BJ (cell line): ENCODE results near the gene FAM117B. TPM values are rescaled to one million over a fixed set of nuclear protein-coding genes. Genes with fewer than 3 reads are reported as not detected.

Experiments
- CTCF ChIA-PET: fragments of 350-600 bp; formaldehyde crosslinking; extraction: SDS; loops from one replicate; lab custom pipeline; 2021; ENCODE audit warnings: antibody characterized with exemption, inconsistent platforms; lab: Yijun Ruan, JAX
- POLR2A ChIA-PET: fragments of 300-600 bp; sonication (Branson Sonifier 250); formaldehyde crosslinking; extraction: SDS; loops from one replicate; lab custom pipeline; 2021; ENCODE audit warnings: antibody characterized with exemption; lab: Charles Lee
- DNase-seq: peaks from one replicate; pipeline ENCODE4 v3.0.0-alpha.2; 2011; ENCODE audit warnings: low read depth
- H3K27me3 ChIP-seq: 2 replicates; pipeline ENCODE4 v1.6.0; 2011; ENCODE audit warnings: low read length; ENCODE audit not compliant: control insufficient read depth, insufficient read depth
- H3K36me3 ChIP-seq: 2 replicates; pipeline ENCODE4 v1.5.1; 2011; ENCODE audit warnings: low read length; ENCODE audit not compliant: control insufficient read depth, insufficient read depth
- H3K4me3 ChIP-seq: 2 replicates; pipeline ENCODE4 v1.5.1; 2011; ENCODE audit warnings: low read depth, mild to moderate bottlenecking, control low read depth, low read length
- CTCF ChIP-seq: IDR thresholded peaks from 2 replicates; pipeline ENCODE4 v1.5.1; 2011; ENCODE audit warnings: low read depth, mild to moderate bottlenecking, control low read depth, inconsistent platforms, low read length, moderate library complexity; ENCODE audit not compliant: insufficient read depth
- polyA plus RNA-seq: library from polyadenylated mRNA; depleted of rRNA; stranded (reverse); fragments of >200 nt; gene quantifications from 2 replicates; pipeline ENCODE4 v1.2.3, GENCODE V29; 2011

Gene FAM117B
- polyA plus RNA-seq, 1 experiment: 0.29 TPM

GRCh38 chr2:202693503-202693902 is 58.7 kb downstream of the FAM117B start:
- no peak for DNase-seq
- ChIA-PET POLR2A (no interaction called here), CTCF (no interaction called here)
- no peak for TF ChIP-seq CTCF
- Histone ChIP-seq H3K4me3 (no peak overlapping the region), H3K27me3 (no peaks in the 10 kb centered on the region), H3K36me3 (no peaks in the 10 kb centered on the region)

- CTCF ChIA-PET: no interaction called here
- Histone ChIP-seq H3K27me3 (no peaks in the 10 kb centered on the region), H3K4me3 (no peak overlapping the region), H3K36me3 (no peaks in the 10 kb centered on the region)
- no peak for DNase-seq
- TF ChIP-seq CTCF: no peak
- POLR2A ChIA-PET: no interaction called here
These were observed 60.4 kb downstream of the FAM117B start for GRCh38 chr2:202695166-202695565.

- Histone ChIP-seq H3K4me3 (no peak overlapping the region), H3K36me3 (no peaks in the 10 kb centered on the region), H3K27me3 (no peaks in the 10 kb centered on the region)
- DNase-seq: no peak
- ChIA-PET POLR2A (no interaction called here), CTCF (no interaction called here)
- no peak for TF ChIP-seq CTCF
These were observed 65.5 kb downstream of the FAM117B start for GRCh38 chr2:202700075-202700901.

GRCh38 chr2:202703091-202703490 is 68.3 kb downstream of the FAM117B start:
- Histone ChIP-seq H3K36me3 (no peaks in the 10 kb centered on the region), H3K27me3 (no peaks in the 10 kb centered on the region), H3K4me3 (no peak overlapping the region)
- POLR2A ChIA-PET: no interaction called here
- CTCF ChIA-PET: no interaction called here
- DNase-seq: no peak
- no peak for TF ChIP-seq CTCF

GRCh38 chr2:202704248-202704647 is 69.5 kb downstream of the FAM117B start:
- POLR2A ChIA-PET: no interaction called here

More at GRCh38 chr2:202704248-202704647, 69.5 kb downstream of the FAM117B start:
- Histone ChIP-seq H3K27me3 (no peaks in the 10 kb centered on the region), H3K4me3 (no peak overlapping the region), H3K36me3 (no peaks in the 10 kb centered on the region)
- no peak for DNase-seq
- CTCF ChIA-PET: interaction anchor here (0.7 kb wide), 1 partner anchor 1216 kb away, joined by 3 read pairs; no protein-coding TSS in a partner anchor
- no peak for TF ChIP-seq CTCF
